K562 (cell line): ENCODE measurements around the gene LRMDA. TPM values are rescaled to one million over a fixed set of nuclear protein-coding genes. Genes with fewer than 3 reads are reported as not detected.
A peak's percentile ranks its signal among the peaks of the same experiment; 100 is the strongest.

Experiments
- ATF7 ChIP-seq: fragments of 450-650 bp; IDR thresholded peaks from 2 replicates; pipeline ENCODE4 v1.7.1; 2014; ENCODE audit warnings: mild to moderate bottlenecking, moderate library complexity
- CEBPB ChIP-seq: fragments of 450-650 bp; IDR thresholded peaks from 2 replicates; pipeline ENCODE4 v1.6.1; 2016; ENCODE audit warnings: missing genetic modification characterization, missing compliant biosample characterization
- DMBX1 ChIP-seq: fragments of 250-450 bp; sonication (Bioruptor Pico); IDR thresholded peaks from 2 replicates; pipeline ENCODE4 v1.8.0; 2022; ENCODE audit warnings: inconsistent platforms, mild to moderate bottlenecking, moderate library complexity, borderline replicate concordance
- ELF4 ChIP-seq: fragments of 450-650 bp; formaldehyde crosslinking; IDR thresholded peaks from 2 replicates; pipeline ENCODE4 v1.4.0; 2022; ENCODE audit warnings: missing genetic modification characterization
- FOS ChIP-seq: IDR thresholded peaks from 3 replicates; pipeline ENCODE4 v1.6.1; 2011; ENCODE audit not compliant: insufficient read length; ENCODE audit errors: extremely low read depth
- GABPA ChIP-seq: fragments of 200-800 bp; sonication (Bioruptor generic); conservative IDR thresholded peaks from 2 replicates; pipeline ENCODE4 v1.6.1; 2016; ENCODE audit warnings: low read depth, missing genetic modification characterization, missing compliant biosample characterization
- HNRNPK ChIP-seq: fragments of 200-400 bp; formaldehyde crosslinking; IDR thresholded peaks from one replicate; pipeline ENCODE4 v1.6.1; 2018; ENCODE audit warnings: mild to moderate bottlenecking, low read depth, low read length; ENCODE audit not compliant: poor library complexity, severe bottlenecking
- ILK ChIP-seq: fragments of 450-650 bp; IDR thresholded peaks from 2 replicates; pipeline ENCODE4 v1.6.1; 2016; ENCODE audit warnings: missing genetic modification characterization, low read depth, mild to moderate bottlenecking, missing compliant biosample characterization, moderate library complexity, borderline replicate concordance
- KDM4B ChIP-seq, 2 experiments: fragments of 450-650 bp in 1 of 2; sonication (generic) in 1 of 2; IDR thresholded peaks; 2 replicates each; pipeline ENCODE4 v1.6.1; 2016 to 2017; ENCODE audit warnings: borderline replicate concordance in 2 of 2, antibody characterized with exemption in 1 of 2, low read depth in 1 of 2, mild to moderate bottlenecking in 1 of 2
- LARP7 ChIP-seq: fragments of 450-650 bp; IDR thresholded peaks from 2 replicates; pipeline ENCODE4 v1.6.1; 2016
- MAFF ChIP-seq: IDR thresholded peaks from 2 replicates; pipeline ENCODE4 v1.6.1; 2012; ENCODE audit warnings: low read length, improper control_type of control experiment
- MCM7 ChIP-seq, 2 experiments: fragments of 450-650 bp; IDR thresholded peaks; 2 replicates each; pipeline ENCODE4 v1.6.1; 2016 to 2018
- MTA3 ChIP-seq: fragments of 450-650 bp; formaldehyde crosslinking; IDR thresholded peaks from 2 replicates; pipeline ENCODE4 v1.6.1; 2017; ENCODE audit warnings: mild to moderate bottlenecking, borderline replicate concordance
- NELFE ChIP-seq: IDR thresholded peaks from 2 replicates; pipeline ENCODE4 v1.6.1; 2011; ENCODE audit warnings: mild to moderate bottlenecking; ENCODE audit not compliant: insufficient read depth, insufficient read length
- PBX2 ChIP-seq, 2 experiments: IDR thresholded peaks in 1 of 2; conservative IDR thresholded peaks in 1 of 2; 2 replicates each; pipeline ENCODE4 v1.6.1; 2016; ENCODE audit warnings: low read depth in 2 of 2, mild to moderate bottlenecking in 1 of 2, missing compliant biosample characterization in 1 of 2, missing genetic modification characterization in 1 of 2, moderate library complexity in 1 of 2
- PYGO2 ChIP-seq: fragments of 450-650 bp; IDR thresholded peaks from 2 replicates; pipeline ENCODE4 v1.6.1; 2016; ENCODE audit warnings: mild to moderate bottlenecking, missing genetic modification characterization, moderate library complexity, missing compliant biosample characterization
- SIX5 ChIP-seq, 2 experiments: IDR thresholded peaks; 2 replicates each; pipeline ENCODE4 v1.6.1; 2011; ENCODE audit warnings: low read length in 2 of 2, borderline replicate concordance in 1 of 2, low read depth in 1 of 2, mild to moderate bottlenecking in 1 of 2, moderate library complexity in 1 of 2; ENCODE audit not compliant: insufficient read depth in 1 of 2
- SMARCA5 ChIP-seq: fragments of 450-650 bp; IDR thresholded peaks from 2 replicates; pipeline ENCODE4 v1.6.1; 2016
- SMARCC2 ChIP-seq: fragments of 450-650 bp; IDR thresholded peaks from 2 replicates; pipeline ENCODE4 v1.6.1; 2017; ENCODE audit warnings: antibody characterized with exemption, moderate library complexity, mild to moderate bottlenecking, low read depth
- TCFL5 ChIP-seq: fragments of 250-450 bp; sonication (Bioruptor Pico); conservative IDR thresholded peaks from 2 replicates; pipeline ENCODE4 v1.6.1; 2021; ENCODE audit warnings: mild to moderate bottlenecking, moderate library complexity, matching md5 sums
- ZNF395 ChIP-seq: fragments of 200-800 bp; sonication (Bioruptor generic); IDR thresholded peaks from 2 replicates; pipeline ENCODE4 v1.6.1; 2017; ENCODE audit warnings: missing genetic modification characterization, missing compliant biosample characterization
- polyA plus RNA-seq, 8 experiments: library from polyadenylated mRNA; depleted of rRNA in 4 of 8; stranded (reverse) in 5 of 8; unstranded in 3 of 8; fragments of >200 nt; fragmentation: Nextera tagmentation in 2 of 8; fragmentation: Illumina TruSeq in 1 of 8; extraction: Ambion mirVana in 2 of 8; extraction: Trizol in 1 of 8; gene quantifications; 2 replicates each; pipeline versions ENCODE4 v1.2.1 to v1.2.3, GENCODE V29; 2011 to 2014; ENCODE audit warnings: inconsistent platforms in 1 of 8, missing spikeins in 1 of 8
- total RNA-seq, 7 experiments: library from RNA; depleted of rRNA in 6 of 7; stranded (reverse); fragments of >200 nt in 6 of 7; fragmentation: Illumina TruSeq in 2 of 7; extraction: Trizol in 2 of 7; gene quantifications; 2 replicates each; pipeline versions ENCODE4 v1.2.1 to v1.2.3, GENCODE V29; 2011 to 2021; ENCODE audit warnings: low replicate concordance in 1 of 7
- TF ChIP-seq, protein P1 (sequence below): fragments of 200-800 bp; sonication (Bioruptor generic); IDR thresholded peaks from 2 replicates; pipeline ENCODE4 v1.6.1; 2017; ENCODE audit warnings: missing genetic modification characterization, missing compliant biosample characterization

LRMDA gene
- total and polyA plus RNA-seq, 9 of the 15 experiments (the other 6 are each of a cell fraction or from before 2014, with no cell fraction given) = 0.25 TPM; not detected in 8

DNA sequence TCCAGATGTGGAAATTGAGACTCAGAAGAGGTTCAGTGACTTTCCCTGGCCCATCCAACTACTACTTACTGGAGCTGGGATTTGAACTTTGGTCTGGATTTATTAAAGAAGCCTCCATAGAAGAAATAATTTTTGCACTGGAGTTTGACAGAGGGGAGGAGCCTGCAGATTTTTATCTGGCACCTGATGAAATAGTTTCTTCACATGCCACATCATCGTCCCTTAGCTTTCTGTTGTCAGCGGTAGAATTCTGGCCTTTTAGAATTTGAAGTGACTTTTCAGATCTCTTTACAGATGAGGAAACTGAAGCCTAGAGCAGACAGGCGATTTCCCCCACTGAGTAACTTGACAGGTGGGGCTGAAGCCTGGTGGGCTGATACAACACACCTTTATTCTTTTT lies 233.5 kb downstream of the LRMDA start (continued):
- TF ChIP-seq PBX2 (CRISPR knock-in tag; IDR thresholded peaks at IDR 0.05; ENCODE audit: low read depth) (no peak), PBX2 (tag; conservative IDR thresholded peaks at IDR 0.05; ENCODE audit: low read depth) (no peak), SMARCA5 (no peak), DMBX1 (CRISPR knock-in tag) (no peak), SIX5 (IDR thresholded peaks at IDR 0.05; ENCODE audit: borderline replicate concordance in 1 of 2, insufficient read depth in 1 of 2, low read depth in 1 of 2, low read length in 2 of 2) (no peak), ZNF395 (CRISPR knock-in tag) (no peak), FOS (no peak), ATF7 (peak; percentile 43; the same call in 1 of the 2 replicates), LARP7 (no peak), ILK (tag) (no peak), KDM4B (IDR thresholded peaks at IDR 0.05; ENCODE audit: borderline replicate concordance in 2 of 2, low read depth in 1 of 2) (no peak), SMARCC2 (no peak), PYGO2 (tag) (no peak), CEBPB (0 out of 2 replicates have a peak, but pooled peaks have one; percentile 21), NELFE (no peak), GABPA (tag) (no peak), TCFL5 (no peak), HNRNPK (no peak), MCM7 (IDR thresholded peaks at IDR 0.05) (no peak), MAFF (no peak), MTA3 (no peak), ELF4 (no peak)
- TF ChIP-seq, protein P1, sequence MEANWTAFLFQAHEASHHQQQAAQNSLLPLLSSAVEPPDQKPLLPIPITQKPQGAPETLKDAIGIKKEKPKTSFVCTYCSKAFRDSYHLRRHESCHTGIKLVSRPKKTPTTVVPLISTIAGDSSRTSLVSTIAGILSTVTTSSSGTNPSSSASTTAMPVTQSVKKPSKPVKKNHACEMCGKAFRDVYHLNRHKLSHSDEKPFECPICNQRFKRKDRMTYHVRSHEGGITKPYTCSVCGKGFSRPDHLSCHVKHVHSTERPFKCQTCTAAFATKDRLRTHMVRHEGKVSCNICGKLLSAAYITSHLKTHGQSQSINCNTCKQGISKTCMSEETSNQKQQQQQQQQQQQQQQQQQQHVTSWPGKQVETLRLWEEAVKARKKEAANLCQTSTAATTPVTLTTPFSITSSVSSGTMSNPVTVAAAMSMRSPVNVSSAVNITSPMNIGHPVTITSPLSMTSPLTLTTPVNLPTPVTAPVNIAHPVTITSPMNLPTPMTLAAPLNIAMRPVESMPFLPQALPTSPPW (CRISPR knock-in tag) = no peak
